Superior temporal gyrus (tissue), 1 donor: Measurements from ENCODE around the gene RPP38.

Experiments
- DNase-seq: peaks from one replicate; pipeline ENCODE4 v3.0.0-alpha.2; 2016; ENCODE audit errors: extremely low spot score

RPP38 gene

GRCh38 chr10:15112657-15113056, 15.5 kb downstream of the RPP38 start:
- DNase-seq, result no peak

GRCh38 chr10:15113766-15114165, 16.6 kb downstream of the RPP38 start:
- no peak for DNase-seq

GRCh38 chr10:15116225-15116624, 19.1 kb downstream of the RPP38 start:
- no peak for DNase-seq

- DNase-seq, result no peak
Observed at GRCh38 chr10:15118615-15119014, 21.5 kb downstream of the RPP38 start.

- DNase-seq, result no peak
Observed at GRCh38 chr10:15120523-15120922, 23.4 kb downstream of the RPP38 start.

GRCh38 chr10:15121707-15122106, 24.6 kb downstream of the RPP38 start:
- DNase-seq, result no peak

GRCh38 chr10:15122477-15123030, 25.4 kb downstream of the RPP38 start:
- DNase-seq, result no peak

- no peak for DNase-seq
Observed at GRCh38 chr10:15123749-15124184, 26.6 kb downstream of the RPP38 start.

- no peak for DNase-seq
Observed at GRCh38 chr10:15124190-15124589, 27.0 kb downstream of the RPP38 start.

- no peak for DNase-seq
Observed at GRCh38 chr10:15124908-15125307, 27.8 kb downstream of the RPP38 start.

- DNase-seq, result no peak
Observed at GRCh38 chr10:15131330-15131729, 34.2 kb downstream of the RPP38 start.

GRCh38 chr10:15136129-15137035, 39.2 kb downstream of the RPP38 start:
- no peak for DNase-seq

GRCh38 chr10:15137036-15137359, 39.8 kb downstream of the RPP38 start:
- no peak for DNase-seq

GRCh38 chr10:15137636-15138035, 40.5 kb downstream of the RPP38 start:
- no peak for DNase-seq

- peak; percentile 35 for DNase-seq
Observed at GRCh38 chr10:15140698-15141097, 43.5 kb downstream of the RPP38 start.

GRCh38 chr10:15141136-15142054, 44.2 kb downstream of the RPP38 start:
- peak; percentile 50 for DNase-seq

- DNase-seq, result no peak
Observed at GRCh38 chr10:15144788-15145187, 47.6 kb downstream of the RPP38 start.

- no peak for DNase-seq
Observed at GRCh38 chr10:15146366-15146765, 49.2 kb downstream of the RPP38 start.

GRCh38 chr10:15147594-15148392, 50.6 kb downstream of the RPP38 start:
- DNase-seq, result no peak

- no peak for DNase-seq
Observed at GRCh38 chr10:15149042-15149771, 52.1 kb downstream of the RPP38 start.

GRCh38 chr10:15150563-15150962, 53.4 kb downstream of the RPP38 start:
- DNase-seq, result no peak
